ENCODE measurements around the gene MFAP4.

Gene MFAP4

DNA sequence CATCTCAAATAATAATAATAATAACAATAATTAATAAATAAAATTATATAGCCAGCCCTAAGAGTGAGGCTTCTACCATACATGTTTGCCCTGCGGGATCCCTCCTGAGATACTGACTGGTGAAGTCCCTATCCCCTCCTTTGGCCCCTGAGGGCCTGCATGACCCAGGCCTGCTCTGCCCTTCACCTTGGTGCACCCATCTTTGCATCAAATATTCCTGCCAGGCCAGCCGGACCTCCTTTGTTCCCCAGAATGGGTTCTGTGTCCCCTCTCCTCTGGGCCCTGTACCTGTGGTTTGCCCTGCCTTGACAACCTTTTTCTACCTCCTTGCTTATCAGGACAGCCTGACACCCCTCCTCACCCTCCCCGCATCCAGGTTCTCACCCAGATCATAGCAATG, 22.1 kb upstream of the MFAP4 start:
- H3K4me3 ChIP-seq (ENCODE audit: low read depth, low read length): no peak overlapping the region
- H3K27ac ChIP-seq (ENCODE audit: low read depth, low read length): no peak overlapping the region
- H2AFZ ChIP-seq (ENCODE audit: low read length, unreplicated experiment): no peak overlapping the region
- H3K36me3 ChIP-seq (ENCODE audit: insufficient read depth, low read length): no peaks in the 10 kb centered on the region
- no peaks in the 10 kb centered on the region for H3K27me3 ChIP-seq (ENCODE audit: insufficient read depth, low read length)
- no peaks in the 10 kb centered on the region for H3K79me2 ChIP-seq (ENCODE audit: control insufficient read depth, insufficient read depth, low read length, unreplicated experiment)
- peaks cover 13% of the 10 kb centered on the region for H3K4me1 ChIP-seq (ENCODE audit: control insufficient read depth, insufficient read depth, low read length, unreplicated experiment)

DNA sequence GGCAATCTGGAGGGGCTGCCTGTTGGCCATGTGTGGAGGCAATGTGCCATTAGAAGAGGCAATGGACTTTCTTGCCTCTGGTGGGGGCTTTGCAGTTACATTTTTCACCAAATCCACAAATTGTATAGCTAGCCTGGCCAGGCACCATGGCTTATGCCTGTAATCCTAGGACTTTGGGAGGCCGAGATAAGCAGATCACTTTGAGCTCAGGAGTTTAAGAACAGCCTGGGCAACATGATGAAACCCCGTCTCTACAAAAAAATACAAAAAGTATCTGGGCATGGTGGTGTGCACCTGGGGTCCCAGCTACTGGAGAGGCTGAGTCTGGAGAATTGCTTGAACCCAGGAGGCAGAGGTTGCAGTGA, 21.3 kb upstream of the MFAP4 start:
- Histone ChIP-seq H3K79me2 (ENCODE audit: control insufficient read depth, insufficient read depth, low read length, unreplicated experiment) (no peaks in the 10 kb centered on the region), H2AFZ (ENCODE audit: low read length, unreplicated experiment) (no peak overlapping the region), H3K27me3 (ENCODE audit: insufficient read depth, low read length) (no peaks in the 10 kb centered on the region), H3K4me1 (ENCODE audit: control insufficient read depth, insufficient read depth, low read length, unreplicated experiment) (peaks cover 13% of the 10 kb centered on the region), H3K4me3 (ENCODE audit: low read depth, low read length) (no peak overlapping the region), H3K36me3 (ENCODE audit: insufficient read depth, low read length) (no peaks in the 10 kb centered on the region), H3K27ac (ENCODE audit: low read depth, low read length) (no peak overlapping the region)

DNA sequence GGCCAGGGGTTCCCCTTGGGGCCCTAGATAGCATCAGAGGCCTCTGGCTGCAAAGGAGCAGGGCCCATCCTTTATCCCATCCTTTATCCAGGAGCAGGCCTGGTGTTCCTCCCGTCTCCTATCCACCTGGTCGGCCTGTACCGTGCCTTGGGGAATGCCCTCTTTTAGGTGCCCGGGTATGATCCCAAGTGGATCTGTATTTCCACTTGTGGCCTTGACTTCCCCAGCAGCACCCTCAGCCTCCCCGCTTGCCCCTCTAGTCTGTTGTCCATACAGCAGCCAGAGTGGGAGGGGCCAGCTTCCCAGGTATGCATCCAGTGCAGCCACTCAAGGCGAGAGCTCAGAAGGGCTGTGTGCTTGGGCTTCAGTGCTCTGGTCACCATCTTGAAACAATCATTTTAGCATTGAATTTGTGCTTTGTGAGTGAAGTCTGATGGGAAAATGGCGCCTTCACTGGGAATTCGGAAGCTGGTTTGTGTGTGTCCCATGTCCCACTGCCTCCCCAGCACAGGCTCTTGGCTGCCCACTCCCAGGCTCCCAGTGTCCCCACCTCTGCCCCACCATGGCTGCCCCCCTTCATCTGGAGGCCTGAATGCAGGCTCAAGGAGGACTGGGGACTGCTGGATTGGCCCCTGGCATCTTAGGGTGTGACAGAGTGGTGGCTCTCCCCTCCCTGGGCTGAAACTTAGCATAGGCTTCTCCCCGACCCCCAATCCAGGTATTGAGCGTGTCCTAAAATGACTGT, 20.8 kb upstream of the MFAP4 start:
- H3K4me3 ChIP-seq (ENCODE audit: low read depth, low read length): no peak overlapping the region
- no peak overlapping the region for H3K27ac ChIP-seq (ENCODE audit: low read depth, low read length)
- H3K36me3 ChIP-seq (ENCODE audit: insufficient read depth, low read length): no peaks in the 10 kb centered on the region
- H3K4me1 ChIP-seq (ENCODE audit: control insufficient read depth, insufficient read depth, low read length, unreplicated experiment): peaks cover 13% of the 10 kb centered on the region
- no peaks in the 10 kb centered on the region for H3K79me2 ChIP-seq (ENCODE audit: control insufficient read depth, insufficient read depth, low read length, unreplicated experiment)
- H3K27me3 ChIP-seq (ENCODE audit: insufficient read depth, low read length): no peaks in the 10 kb centered on the region
- H2AFZ ChIP-seq (ENCODE audit: low read length, unreplicated experiment): no peak overlapping the region

DNA sequence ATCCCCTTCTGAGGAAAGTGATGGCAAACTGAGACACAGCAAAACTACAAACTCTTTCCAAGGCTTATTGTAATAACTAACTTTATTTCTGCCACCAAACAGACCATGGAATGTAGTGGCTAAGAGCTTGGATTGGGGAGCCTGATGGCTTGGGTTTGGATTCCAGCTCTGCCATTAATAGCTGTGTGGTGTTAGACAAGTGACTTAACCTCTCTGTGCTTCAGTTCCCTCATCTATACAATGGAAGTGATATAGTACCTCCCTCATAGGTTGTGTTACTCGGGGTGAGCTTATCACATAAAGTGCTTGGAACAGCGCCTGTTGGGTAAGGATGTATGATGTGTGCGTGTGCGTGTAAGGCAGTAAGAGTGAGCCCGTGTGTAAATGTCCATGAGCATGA, 18.1 kb upstream of the MFAP4 start:
- Histone ChIP-seq H3K27me3 (ENCODE audit: insufficient read depth, low read length) (no peaks in the 10 kb centered on the region), H3K4me3 (ENCODE audit: low read depth, low read length) (no peak overlapping the region), H2AFZ (ENCODE audit: low read length, unreplicated experiment) (no peak overlapping the region), H3K36me3 (ENCODE audit: insufficient read depth, low read length) (no peaks in the 10 kb centered on the region), H3K4me1 (ENCODE audit: control insufficient read depth, insufficient read depth, low read length, unreplicated experiment) (peaks cover 11% of the 10 kb centered on the region), H3K79me2 (ENCODE audit: control insufficient read depth, insufficient read depth, low read length, unreplicated experiment) (no peaks in the 10 kb centered on the region), H3K27ac (ENCODE audit: low read depth, low read length) (no peak overlapping the region)

DNA sequence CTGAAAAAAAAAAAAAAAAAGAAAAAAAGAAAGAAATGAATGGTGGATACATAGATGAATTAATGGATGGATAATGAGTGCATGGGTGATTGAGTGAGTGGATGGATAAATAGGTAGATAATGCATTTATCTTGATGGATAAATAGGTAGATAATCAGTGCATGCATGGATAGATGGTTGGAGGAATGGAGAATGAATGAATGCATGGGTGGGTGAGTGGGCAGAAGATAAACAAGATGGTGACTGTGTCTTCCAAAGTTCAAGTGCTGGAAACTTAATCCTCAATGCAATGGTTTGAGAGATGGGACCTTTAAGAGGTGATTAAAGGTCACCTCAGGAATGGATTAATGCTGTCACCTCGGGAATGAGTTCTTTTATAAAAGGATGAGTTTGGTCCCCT, 17.3 kb upstream of the MFAP4 start:
- H3K36me3 ChIP-seq (ENCODE audit: insufficient read depth, low read length): no peaks in the 10 kb centered on the region

DNA sequence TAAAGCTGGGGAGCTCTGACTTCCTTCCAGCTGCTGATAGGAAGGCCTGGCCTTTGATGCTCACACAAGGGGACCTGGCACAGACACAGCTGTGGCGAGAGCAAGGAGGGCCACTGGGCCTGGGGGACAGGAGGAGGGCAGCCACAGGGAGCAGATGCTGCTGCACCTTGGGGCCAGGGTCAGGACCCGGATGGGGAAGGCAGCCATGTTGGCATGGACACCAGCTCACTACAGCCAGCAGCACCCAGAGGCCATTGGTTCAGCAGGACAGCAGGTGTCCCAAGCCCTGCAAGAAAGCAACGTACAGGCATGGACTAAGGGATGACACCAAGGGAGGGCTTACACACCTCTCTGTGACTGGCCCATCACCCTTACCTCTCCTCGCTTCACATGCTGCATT, 16.0 kb upstream of the MFAP4 start:
- H2AFZ ChIP-seq (ENCODE audit: low read length, unreplicated experiment): no peak overlapping the region
- H3K27me3 ChIP-seq (ENCODE audit: insufficient read depth, low read length): no peaks in the 10 kb centered on the region
- peaks cover 9% of the 10 kb centered on the region for H3K4me1 ChIP-seq (ENCODE audit: control insufficient read depth, insufficient read depth, low read length, unreplicated experiment)
- no peak overlapping the region for H3K27ac ChIP-seq (ENCODE audit: low read depth, low read length)
- H3K36me3 ChIP-seq (ENCODE audit: insufficient read depth, low read length): no peaks in the 10 kb centered on the region
- no peak overlapping the region for H3K4me3 ChIP-seq (ENCODE audit: low read depth, low read length)
- H3K79me2 ChIP-seq (ENCODE audit: control insufficient read depth, insufficient read depth, low read length, unreplicated experiment): no peaks in the 10 kb centered on the region

More for the DNA sequence above, 17.3 kb upstream of the MFAP4 start:
- no peak overlapping the region for H3K27ac ChIP-seq (ENCODE audit: low read depth, low read length)
- H3K79me2 ChIP-seq (ENCODE audit: control insufficient read depth, insufficient read depth, low read length, unreplicated experiment): no peaks in the 10 kb centered on the region
- peaks cover 2% of the 10 kb centered on the region for H3K4me1 ChIP-seq (ENCODE audit: control insufficient read depth, insufficient read depth, low read length, unreplicated experiment)
- H3K27me3 ChIP-seq (ENCODE audit: insufficient read depth, low read length): no peaks in the 10 kb centered on the region
- H2AFZ ChIP-seq (ENCODE audit: low read length, unreplicated experiment): no peak overlapping the region
- H3K4me3 ChIP-seq (ENCODE audit: low read depth, low read length): no peak overlapping the region

DNA sequence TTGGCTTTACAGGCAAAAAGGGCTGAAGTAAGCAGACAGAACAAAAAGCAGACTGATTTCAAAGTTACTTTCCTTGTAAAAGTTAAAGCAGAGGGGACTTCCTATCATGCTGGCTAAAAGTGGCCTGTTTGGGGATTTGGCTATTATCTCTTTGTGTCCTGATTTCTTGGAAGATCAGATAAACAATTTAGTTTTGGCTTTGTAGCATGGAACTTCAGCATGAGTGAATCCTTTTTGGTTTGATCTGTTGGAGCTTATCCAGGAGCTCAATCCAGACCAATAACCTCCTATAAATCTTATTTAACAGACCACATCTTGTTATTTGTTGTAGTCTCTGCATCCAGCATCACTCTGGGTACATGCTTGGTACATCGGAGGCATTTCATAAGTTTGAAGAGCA, 15.2 kb upstream of the MFAP4 start:
- no peak overlapping the region for H3K27ac ChIP-seq (ENCODE audit: low read depth, low read length)
- no peaks in the 10 kb centered on the region for H3K36me3 ChIP-seq (ENCODE audit: insufficient read depth, low read length)
- H3K79me2 ChIP-seq (ENCODE audit: control insufficient read depth, insufficient read depth, low read length, unreplicated experiment): no peaks in the 10 kb centered on the region
- H3K4me1 ChIP-seq (ENCODE audit: control insufficient read depth, insufficient read depth, low read length, unreplicated experiment): peaks cover 14% of the 10 kb centered on the region
- no peak overlapping the region for H2AFZ ChIP-seq (ENCODE audit: low read length, unreplicated experiment)
- no peak overlapping the region for H3K4me3 ChIP-seq (ENCODE audit: low read depth, low read length)
- no peaks in the 10 kb centered on the region for H3K27me3 ChIP-seq (ENCODE audit: insufficient read depth, low read length)

DNA sequence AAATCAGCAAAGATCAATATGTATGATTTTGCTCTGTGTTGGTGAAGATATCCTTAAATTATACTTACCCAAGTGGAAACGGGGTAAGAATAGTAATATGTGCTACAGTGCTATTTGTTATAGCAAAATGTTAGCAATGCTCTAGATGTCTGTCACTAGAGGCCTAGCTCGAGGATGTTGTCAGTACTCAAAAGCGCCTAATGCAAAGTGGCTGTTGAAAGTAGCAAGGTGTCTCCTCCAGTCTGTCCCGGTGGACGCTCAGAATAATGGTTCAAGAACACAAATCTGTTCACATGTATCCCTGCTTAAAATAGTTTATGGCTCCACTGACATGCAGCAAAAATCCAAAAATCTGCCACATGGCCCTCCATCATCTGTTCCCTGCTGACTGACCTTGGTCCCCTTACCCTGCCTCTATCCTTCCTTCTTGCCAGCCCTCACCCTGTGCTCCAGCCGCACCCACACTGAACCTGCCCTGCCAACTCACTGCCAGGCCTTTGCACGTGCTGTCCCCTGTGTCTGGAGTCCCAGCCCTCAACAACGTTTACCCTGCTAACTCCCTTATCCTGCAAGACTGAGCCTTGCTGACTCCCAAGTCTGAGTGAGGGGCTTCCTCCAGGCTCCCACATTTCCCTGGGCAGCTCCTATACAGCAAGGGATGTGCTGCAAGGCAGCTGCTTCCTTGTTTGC, 14.5 kb upstream of the MFAP4 start:
- Histone ChIP-seq H3K36me3 (ENCODE audit: insufficient read depth, low read length) (no peaks in the 10 kb centered on the region), H2AFZ (ENCODE audit: low read length, unreplicated experiment) (no peak overlapping the region), H3K27ac (ENCODE audit: low read depth, low read length) (no peak overlapping the region), H3K27me3 (ENCODE audit: insufficient read depth, low read length) (no peaks in the 10 kb centered on the region), H3K4me3 (ENCODE audit: low read depth, low read length) (no peak overlapping the region), H3K4me1 (ENCODE audit: control insufficient read depth, insufficient read depth, low read length, unreplicated experiment) (peaks cover 14% of the 10 kb centered on the region), H3K79me2 (ENCODE audit: control insufficient read depth, insufficient read depth, low read length, unreplicated experiment) (no peaks in the 10 kb centered on the region)

DNA sequence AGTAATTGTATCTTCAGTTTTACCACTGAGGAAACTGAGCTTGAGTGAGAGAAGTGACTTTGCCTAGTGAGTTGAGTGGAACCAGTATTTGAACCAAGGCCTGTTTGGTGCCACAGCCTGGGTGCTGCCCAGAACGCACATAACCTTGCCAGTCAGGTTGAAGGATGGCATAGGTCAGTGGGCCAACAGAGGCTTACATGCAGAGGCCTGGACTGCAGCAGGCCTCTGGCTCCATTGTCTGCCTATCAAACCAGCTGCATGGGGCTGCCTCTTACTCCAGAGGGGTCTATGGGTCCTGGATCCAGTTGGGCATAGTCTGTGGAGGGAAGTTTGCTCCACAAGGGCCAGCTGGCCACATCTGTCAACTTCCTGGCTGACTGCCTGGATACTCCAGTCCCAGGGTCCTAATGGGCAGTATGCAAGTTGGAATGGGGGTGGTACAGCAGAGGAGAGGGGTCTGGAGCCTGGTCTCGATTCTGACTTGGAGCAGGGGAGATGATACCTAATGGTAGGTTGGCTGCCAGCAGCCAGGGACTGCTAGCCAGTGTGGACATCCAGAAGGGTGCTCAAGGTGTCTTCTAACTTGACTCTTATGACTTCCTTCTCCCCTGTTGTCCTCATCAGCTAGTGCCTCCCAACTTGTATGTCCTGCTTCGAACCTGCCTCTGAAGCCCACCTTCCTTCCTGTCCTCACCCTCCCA, 12.9 kb upstream of the MFAP4 start:
- Histone ChIP-seq H3K36me3 (ENCODE audit: insufficient read depth, low read length) (no peaks in the 10 kb centered on the region), H3K27ac (ENCODE audit: low read depth, low read length) (no peak overlapping the region), H3K79me2 (ENCODE audit: control insufficient read depth, insufficient read depth, low read length, unreplicated experiment) (no peaks in the 10 kb centered on the region), H2AFZ (ENCODE audit: low read length, unreplicated experiment) (no peak overlapping the region), H3K4me3 (ENCODE audit: low read depth, low read length) (no peak overlapping the region), H3K27me3 (ENCODE audit: insufficient read depth, low read length) (no peaks in the 10 kb centered on the region), H3K4me1 (ENCODE audit: control insufficient read depth, insufficient read depth, low read length, unreplicated experiment) (peaks cover 14% of the 10 kb centered on the region)

DNA sequence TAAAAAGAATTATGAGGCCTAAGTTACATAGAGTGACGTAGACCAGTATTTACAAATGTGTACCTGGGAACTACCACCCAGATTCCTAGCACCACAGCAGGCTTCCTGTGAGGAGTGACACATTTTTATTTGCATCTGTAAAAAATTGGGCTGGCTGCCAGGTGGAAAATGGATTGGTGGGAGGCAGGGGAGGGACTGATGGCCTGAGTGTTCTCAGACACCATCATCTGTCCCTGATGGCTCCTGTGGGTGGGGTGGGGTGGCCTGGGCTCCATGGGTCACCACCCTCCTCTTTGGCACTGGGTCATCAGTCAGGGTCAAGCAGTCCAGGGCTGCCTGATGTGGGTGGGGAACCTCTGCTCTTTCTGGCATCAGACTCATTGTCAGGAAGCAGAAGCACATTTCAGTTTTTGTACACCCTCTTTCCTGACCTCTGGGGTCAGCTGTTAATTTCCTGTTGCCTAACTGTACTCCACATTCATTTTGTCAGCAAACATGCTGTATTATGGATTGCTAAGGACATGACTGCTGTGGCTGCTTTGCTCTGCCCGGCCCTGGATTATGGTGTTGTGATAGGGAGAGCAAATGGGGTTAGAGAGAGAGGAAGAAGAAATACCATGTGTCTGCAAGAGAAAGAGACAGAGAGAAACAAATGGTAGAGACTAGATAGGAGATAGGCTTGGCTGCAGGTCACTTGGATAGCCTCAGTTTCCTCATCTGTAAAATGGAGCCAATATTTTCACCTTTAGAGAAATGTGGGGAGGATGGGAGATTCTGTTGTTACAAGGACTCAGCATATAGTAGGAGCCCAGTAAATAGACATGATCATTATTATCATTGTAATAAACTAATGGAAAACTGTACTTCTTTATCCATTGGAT, 11.6 kb upstream of the MFAP4 start:
- Histone ChIP-seq H3K4me3 (ENCODE audit: low read depth, low read length) (0 out of 2 replicates have a peak overlapping the region, but pooled peaks have one; percentile 28), H3K4me1 (ENCODE audit: control insufficient read depth, insufficient read depth, low read length, unreplicated experiment) (peaks cover 14% of the 10 kb centered on the region), H3K36me3 (ENCODE audit: insufficient read depth, low read length) (no peaks in the 10 kb centered on the region), H3K27me3 (ENCODE audit: insufficient read depth, low read length) (no peaks in the 10 kb centered on the region), H2AFZ (ENCODE audit: low read length, unreplicated experiment) (peak overlapping the region; percentile 17), H3K27ac (ENCODE audit: low read depth, low read length) (peak overlapping the region; percentile 52), H3K79me2 (ENCODE audit: control insufficient read depth, insufficient read depth, low read length, unreplicated experiment) (no peaks in the 10 kb centered on the region)

All from ACC112 (cell line).